Upper lobe of right lung (tissue), 1 donor: Measurements from ENCODE around the gene NPC1L1. TPM values are rescaled to one million over a fixed set of nuclear protein-coding genes. Genes with fewer than 3 reads are reported as not detected.

Experiments used
- ATAC-seq: fragments of 200-7000 bp; cut with Tn5 transposase; one replicate; pipeline ENCODE4 v1.9.1; 2020; ENCODE audit warnings: mild to moderate bottlenecking, moderate library complexity
- DNase-seq: peaks from one replicate; pipeline ENCODE4 v3.0.0-alpha.2; 2020
- H3K27ac ChIP-seq: fragments of 200-600 bp; one replicate; pipeline ENCODE4 v1.8.0; 2022
- H3K27me3 ChIP-seq: fragments of 200-600 bp; one replicate; pipeline ENCODE4 v1.8.0; 2022; ENCODE audit warnings: mild to moderate bottlenecking
- H3K36me3 ChIP-seq: fragments of 200-600 bp; one replicate; pipeline ENCODE4 v1.8.0; 2022
- H3K4me1 ChIP-seq: fragments of 200-600 bp; one replicate; pipeline ENCODE4 v1.8.0; 2022
- H3K4me3 ChIP-seq: fragments of 200-600 bp; one replicate; pipeline ENCODE4 v1.8.0; 2022; ENCODE audit warnings: mild to moderate bottlenecking
- H3K9me3 ChIP-seq: fragments of 200-600 bp; one replicate; pipeline ENCODE4 v1.8.0; 2022
- intact Hi-C: fragments of 100-400 bp; cut with DNase I; formaldehyde crosslinking; loops from one replicate; pipeline ENCODE4 v1.11.0; 2022
- total RNA-seq: library from RNA; stranded (reverse); fragmentation: NEBNext Ultra II Directional; extraction: Animal tissue kit (Norgen Biotek cat#: 25700); gene quantifications from one replicate; pipeline ENCODE4 v1.2.1, GENCODE V29; 2021
- TF ChIP-seq, protein P1 (sequence below): fragments of 200-600 bp; IDR thresholded peaks from one replicate; pipeline ENCODE4 v1.8.0; 2022; ENCODE audit warnings: antibody characterized with exemption
- donor health status: DM: no; HTN: yes; CAD: no; lungs with severe emphysema.

NPC1L1 gene
- total RNA-seq, 1 donor from 2014 or later, result 0.17 TPM

DNA sequence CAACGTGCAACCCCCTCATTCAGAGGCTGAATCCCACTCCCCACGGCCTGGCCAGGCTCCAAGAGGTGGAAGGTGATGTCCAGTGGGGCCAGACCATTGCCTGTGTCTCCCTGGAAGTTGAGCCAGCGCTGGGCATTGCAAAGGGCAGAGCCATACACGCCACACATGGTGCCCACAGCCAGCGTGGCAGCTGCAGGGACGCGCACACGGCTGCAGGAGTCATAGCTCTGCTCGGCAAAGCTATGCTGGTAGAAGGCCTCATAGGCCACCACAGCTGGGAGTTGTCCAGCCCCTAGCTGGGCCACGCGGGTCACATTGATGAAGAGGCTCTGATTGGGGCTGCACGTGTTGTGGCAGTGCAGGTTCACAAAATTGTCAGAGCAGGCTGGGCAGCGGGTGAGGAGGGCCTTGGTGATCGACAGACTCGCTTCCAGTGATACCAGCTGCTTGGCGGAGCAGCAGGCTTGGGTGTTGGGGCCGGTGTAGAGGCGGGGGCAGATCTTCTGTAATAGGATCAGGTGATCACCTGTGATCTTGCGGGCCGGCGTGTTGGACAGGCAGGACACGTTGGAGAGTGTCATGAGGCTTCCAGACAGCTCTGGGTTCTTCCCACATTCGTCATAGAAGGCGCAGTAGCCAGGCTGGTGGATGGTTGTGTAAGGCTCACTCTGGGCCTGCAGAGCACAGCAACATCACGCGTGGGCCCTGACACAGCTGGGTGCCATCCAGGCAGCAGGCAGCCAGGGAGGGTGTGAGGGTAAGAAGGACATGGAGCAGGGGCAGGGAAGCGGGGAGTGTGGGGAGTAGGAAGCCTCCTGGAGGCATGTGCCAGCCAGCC, 1.2 kb downstream of the NPC1L1 start:
- no peaks in the 10 kb centered on the region for H3K9me3 ChIP-seq
- H3K4me1 ChIP-seq, result no peaks in the 10 kb centered on the region
- DNase-seq, result no peak
- TF ChIP-seq, protein P1, sequence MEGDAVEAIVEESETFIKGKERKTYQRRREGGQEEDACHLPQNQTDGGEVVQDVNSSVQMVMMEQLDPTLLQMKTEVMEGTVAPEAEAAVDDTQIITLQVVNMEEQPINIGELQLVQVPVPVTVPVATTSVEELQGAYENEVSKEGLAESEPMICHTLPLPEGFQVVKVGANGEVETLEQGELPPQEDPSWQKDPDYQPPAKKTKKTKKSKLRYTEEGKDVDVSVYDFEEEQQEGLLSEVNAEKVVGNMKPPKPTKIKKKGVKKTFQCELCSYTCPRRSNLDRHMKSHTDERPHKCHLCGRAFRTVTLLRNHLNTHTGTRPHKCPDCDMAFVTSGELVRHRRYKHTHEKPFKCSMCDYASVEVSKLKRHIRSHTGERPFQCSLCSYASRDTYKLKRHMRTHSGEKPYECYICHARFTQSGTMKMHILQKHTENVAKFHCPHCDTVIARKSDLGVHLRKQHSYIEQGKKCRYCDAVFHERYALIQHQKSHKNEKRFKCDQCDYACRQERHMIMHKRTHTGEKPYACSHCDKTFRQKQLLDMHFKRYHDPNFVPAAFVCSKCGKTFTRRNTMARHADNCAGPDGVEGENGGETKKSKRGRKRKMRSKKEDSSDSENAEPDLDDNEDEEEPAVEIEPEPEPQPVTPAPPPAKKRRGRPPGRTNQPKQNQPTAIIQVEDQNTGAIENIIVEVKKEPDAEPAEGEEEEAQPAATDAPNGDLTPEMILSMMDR, result no peak
- intact Hi-C loops, result no loop called here
- no peak for ATAC-seq
- H3K27me3 ChIP-seq, result no peaks in the 10 kb centered on the region
- H3K36me3 ChIP-seq, result no peaks in the 10 kb centered on the region
- H3K4me3 ChIP-seq, result no peak overlapping the region
- H3K27ac ChIP-seq, result no peak overlapping the region

DNA sequence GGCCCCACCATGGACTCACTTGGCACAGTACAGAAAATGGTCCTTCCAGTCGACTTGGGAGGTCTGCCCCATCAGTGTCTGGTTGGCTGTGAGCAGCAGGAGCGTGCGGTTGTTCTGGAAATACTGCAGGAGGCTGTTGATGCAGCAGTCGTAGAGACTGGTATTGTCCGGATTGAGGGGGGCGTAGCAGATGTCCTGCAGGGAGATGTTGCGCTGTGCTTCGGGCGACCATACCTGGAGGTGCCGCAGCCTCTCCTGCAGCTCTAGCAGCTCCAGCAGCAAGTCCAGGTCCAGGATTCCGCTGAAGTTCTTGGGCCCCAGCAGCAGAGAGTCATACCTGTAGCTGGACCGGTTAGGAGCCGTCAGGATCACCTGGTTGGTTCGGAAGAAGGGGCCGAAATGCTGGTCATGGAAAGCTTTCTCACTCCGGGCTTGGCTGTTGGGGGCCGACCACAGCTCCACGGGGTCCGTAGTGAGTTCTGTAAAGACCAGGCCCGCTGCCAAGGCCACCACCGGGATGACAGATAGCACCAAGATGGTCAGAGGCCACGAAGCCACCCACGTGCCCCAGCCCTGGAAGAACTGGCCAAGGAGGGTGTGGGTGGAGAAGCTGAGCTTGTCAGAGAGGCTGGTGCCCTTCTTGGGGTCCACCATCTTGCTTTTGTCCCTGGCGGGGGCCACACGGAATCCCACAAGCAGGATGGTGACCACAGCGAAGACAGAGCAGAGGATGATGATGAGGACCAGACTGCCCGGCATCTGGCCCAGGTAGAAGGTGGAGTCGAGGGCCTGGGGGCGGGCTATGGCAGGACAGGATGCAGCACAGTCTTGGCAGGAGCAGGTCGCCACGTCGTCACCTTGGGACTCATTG, 2.1 kb downstream of the NPC1L1 start:
- DNase-seq (no peak), ATAC-seq (no peak)
- no peak overlapping the region for H3K4me3 ChIP-seq
- H3K36me3 ChIP-seq, result no peaks in the 10 kb centered on the region
- no peaks in the 10 kb centered on the region for H3K27me3 ChIP-seq
- TF ChIP-seq, protein P1, result no peak
- H3K27ac ChIP-seq, result no peak overlapping the region
- intact Hi-C loops, result no loop called here
- no peaks in the 10 kb centered on the region for H3K9me3 ChIP-seq
- H3K4me1 ChIP-seq, result no peaks in the 10 kb centered on the region

DNA sequence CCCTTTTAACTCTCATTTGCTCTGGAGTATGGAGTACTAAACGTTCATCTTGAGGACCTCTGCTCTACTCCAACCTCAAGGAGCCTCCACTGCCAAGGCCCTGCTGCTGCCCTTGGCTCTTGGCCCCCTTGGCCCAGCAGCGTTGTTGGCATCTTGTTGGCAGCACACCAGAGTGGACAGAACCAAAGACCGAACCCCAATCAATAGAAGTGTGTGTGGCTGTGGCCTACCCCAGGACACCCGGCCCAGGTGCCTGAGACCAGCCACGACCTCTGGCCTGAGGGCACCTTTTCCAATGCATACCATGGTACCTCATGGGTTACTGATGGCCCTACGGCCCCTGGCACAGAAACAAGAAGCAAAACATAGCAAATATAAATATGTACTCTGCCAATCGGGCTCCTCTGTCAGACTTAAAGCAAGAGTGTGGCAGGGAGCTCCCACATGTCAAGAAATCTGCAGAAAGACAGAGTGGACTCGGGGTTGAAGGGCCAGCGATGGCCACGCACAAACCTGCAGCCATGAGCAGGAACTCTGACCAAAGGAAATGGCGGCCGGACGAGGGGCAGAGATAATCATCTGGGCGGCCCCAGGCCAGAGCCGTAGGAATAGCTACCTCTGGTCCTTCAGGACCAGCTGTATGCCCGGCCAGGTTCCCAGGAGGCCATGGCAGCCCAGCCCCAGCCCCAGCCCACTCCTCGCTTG, 2.9 kb downstream of the NPC1L1 start:
- H3K27ac ChIP-seq, result no peak overlapping the region
- intact Hi-C loops, result no loop called here
- ATAC-seq (no peak), DNase-seq (no peak)
- no peaks in the 10 kb centered on the region for H3K9me3 ChIP-seq
- H3K36me3 ChIP-seq, result no peaks in the 10 kb centered on the region
- no peaks in the 10 kb centered on the region for H3K27me3 ChIP-seq
- H3K4me1 ChIP-seq, result no peaks in the 10 kb centered on the region
- TF ChIP-seq, protein P1, result no peak
- no peak overlapping the region for H3K4me3 ChIP-seq

DNA sequence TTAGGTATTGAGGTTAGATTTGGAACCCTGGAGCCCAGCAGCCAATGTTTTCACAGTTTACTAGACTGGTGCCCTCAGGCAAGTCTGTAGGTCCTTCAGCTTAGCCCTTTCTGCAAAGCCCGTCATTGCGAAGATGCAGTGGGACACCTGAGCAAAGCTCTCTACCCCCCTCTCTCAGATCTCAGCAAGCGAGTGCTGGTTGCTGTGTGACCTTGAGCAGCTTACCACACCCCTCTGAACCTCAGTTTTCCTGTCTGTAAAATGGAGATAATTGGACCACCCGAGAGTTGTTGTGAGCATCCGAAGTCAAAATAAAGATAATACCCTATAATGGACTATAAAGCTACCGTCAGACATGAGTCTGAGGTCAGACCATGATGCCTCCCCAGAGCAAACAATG, 3.7 kb downstream of the NPC1L1 start:
- no peaks in the 10 kb centered on the region for H3K9me3 ChIP-seq
- ATAC-seq (no peak), DNase-seq (no peak)
- no peak overlapping the region for H3K4me3 ChIP-seq
- no peaks in the 10 kb centered on the region for H3K27me3 ChIP-seq
- H3K27ac ChIP-seq, result no peak overlapping the region
- H3K4me1 ChIP-seq, result no peaks in the 10 kb centered on the region
- TF ChIP-seq, protein P1, result no peak
- no peaks in the 10 kb centered on the region for H3K36me3 ChIP-seq
- intact Hi-C loops, result no loop called here

DNA sequence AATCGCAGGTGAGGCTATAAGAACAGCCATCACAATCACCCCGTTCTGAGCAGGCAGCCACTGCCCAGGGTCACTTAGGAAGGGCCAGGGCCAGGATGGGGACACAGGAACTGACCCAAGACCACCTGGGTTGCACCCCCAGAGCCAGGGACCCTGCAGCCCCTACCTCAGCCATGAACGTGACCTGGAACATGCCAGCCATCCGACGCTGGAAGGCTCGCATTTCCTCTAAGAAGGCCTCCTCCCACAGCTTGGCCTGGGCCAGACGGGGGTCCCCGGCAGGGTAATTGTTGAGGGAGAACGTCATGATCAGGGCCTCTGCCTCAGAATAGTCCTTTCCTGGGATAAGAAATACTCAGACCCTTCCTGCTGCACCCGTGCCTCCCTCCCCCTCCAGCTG, 5.0 kb downstream of the NPC1L1 start:
- intact Hi-C loops, result no loop called here
- TF ChIP-seq, protein P1, result no peak
- no peaks in the 10 kb centered on the region for H3K9me3 ChIP-seq
- H3K27me3 ChIP-seq, result no peaks in the 10 kb centered on the region
- H3K4me3 ChIP-seq, result no peak overlapping the region
- no peaks in the 10 kb centered on the region for H3K36me3 ChIP-seq
- H3K4me1 ChIP-seq, result no peaks in the 10 kb centered on the region
- H3K27ac ChIP-seq, result no peak overlapping the region
- no peak for ATAC-seq
- DNase-seq, result no peak
